GM20000 (cell line): ENCODE results near the gene SLC35B2.
"Not testable (repeated sequence)": the region's sequence is repeated elsewhere in the genome, so short reads cannot be mapped to it uniquely, and the experiment has no call there.

ENCODE experiments used
- DNase-seq: peaks from one replicate; pipeline ENCODE4 v3.0.0; 2012; ENCODE audit warnings: low spot score
- CTCF ChIP-seq: IDR thresholded peaks from 2 replicates; pipeline ENCODE4 v1.5.1; 2012; ENCODE audit warnings: mild to moderate bottlenecking, control low read depth; ENCODE audit errors: extremely low read depth, missing control alignments

The SLC35B2 gene

GRCh38 chr6:44235269-44235668 is 22.1 kb downstream of the SLC35B2 start:
- TF ChIP-seq CTCF: no peak
- DNase-seq: no peak

GRCh38 chr6:44234101-44235025 is 23.0 kb downstream of the SLC35B2 start:
- DNase-seq: peak; percentile 74
- peak; percentile 63 for TF ChIP-seq CTCF

GRCh38 chr6:44233567-44234100 is 23.7 kb downstream of the SLC35B2 start:
- DNase-seq: peak; percentile 5

GRCh38 chr6:44232676-44233566 is 24.4 kb downstream of the SLC35B2 start:
- TF ChIP-seq CTCF: no peak
- DNase-seq: no peak

More at GRCh38 chr6:44233567-44234100, 23.7 kb downstream of the SLC35B2 start:
- TF ChIP-seq CTCF: no peak

GRCh38 chr6:44231426-44231825 is 25.9 kb downstream of the SLC35B2 start:
- not testable (repeated sequence) for DNase-seq

- no peak for TF ChIP-seq CTCF
Measured at GRCh38 chr6:44230034-44230675, 27.2 kb downstream of the SLC35B2 start.

GRCh38 chr6:44229376-44230033 is 27.8 kb downstream of the SLC35B2 start:
- no peak for TF ChIP-seq CTCF
- no peak for DNase-seq

More at GRCh38 chr6:44230034-44230675, 27.2 kb downstream of the SLC35B2 start:
- peak; percentile 3 for DNase-seq
